Mesothelial cell of epicardium (in vitro differentiated cells): ENCODE measurements around the gene TJP2. TPM values are rescaled to one million over a fixed set of nuclear protein-coding genes. Genes with fewer than 3 reads are reported as not detected.
A peak's percentile ranks its signal among the peaks of the same experiment; 100 is the strongest.

Experiments
- DNase-seq, 2 experiments: peaks; one replicate each; pipeline ENCODE4 v3.0.0; 2021; ENCODE audit warnings: low spot score in 2 of 2; ENCODE audit not compliant: unreplicated experiment in 2 of 2
- H3K27ac Mint-ChIP-seq: 2 replicates; pipeline ENCODE4 v1.8.0; 2021; ENCODE audit warnings: mixed read lengths
- H3K27me3 Mint-ChIP-seq: 2 replicates; pipeline ENCODE4 v1.8.0; 2021; ENCODE audit warnings: low read depth, mixed read lengths
- H3K36me3 Mint-ChIP-seq: 2 replicates; pipeline ENCODE4 v1.8.0; 2021; ENCODE audit warnings: mixed read lengths
- H3K4me1 Mint-ChIP-seq: 2 replicates; pipeline ENCODE4 v1.8.0; 2021; ENCODE audit warnings: mixed read lengths
- H3K4me3 Mint-ChIP-seq: 2 replicates; pipeline ENCODE4 v1.8.0; 2021; ENCODE audit warnings: mild to moderate bottlenecking, moderate library complexity, mixed read lengths
- H3K9me3 Mint-ChIP-seq: 2 replicates; pipeline ENCODE4 v1.8.0; 2021; ENCODE audit warnings: mixed read lengths
- CTCF ChIP-seq: fragments of 200-600 bp; sonication (generic); IDR thresholded peaks from one replicate; pipeline ENCODE4 v1.5.0; 2021; ENCODE audit warnings: antibody characterized with exemption; ENCODE audit not compliant: unreplicated experiment
- total RNA-seq: library from RNA; stranded (reverse); gene quantifications from 3 replicates; pipeline ENCODE4 v1.2.1, GENCODE V29; 2021

Gene TJP2
- total RNA-seq, 1 donor from 2014 or later = 58.0 TPM

GRCh38 chr9:69246629-69247028 lies 72.6 kb downstream of the TJP2 start:
- Mint-ChIP-seq H3K27ac (no peak overlapping the region), H3K4me3 (no peak overlapping the region), H3K9me3 (no peaks in the 10 kb centered on the region), H3K27me3 (no peaks in the 10 kb centered on the region), H3K4me1 (no peaks in the 10 kb centered on the region), H3K36me3 (peaks cover 28% of the 10 kb centered on the region)
- TF ChIP-seq CTCF = no peak
- DNase-seq = no peak

GRCh38 chr9:69248005-69248404 lies 73.9 kb downstream of the TJP2 start:
- TF ChIP-seq CTCF = no peak
- Mint-ChIP-seq H3K9me3 (no peaks in the 10 kb centered on the region), H3K4me1 (peaks cover 3% of the 10 kb centered on the region), H3K36me3 (peaks cover 34% of the 10 kb centered on the region), H3K27ac (no peak overlapping the region), H3K27me3 (no peaks in the 10 kb centered on the region), H3K4me3 (no peak overlapping the region)
- DNase-seq = no peak

- Mint-ChIP-seq H3K27me3 (no peaks in the 10 kb centered on the region), H3K4me3 (no peak overlapping the region), H3K27ac (no peak overlapping the region), H3K36me3 (peaks cover 32% of the 10 kb centered on the region), H3K9me3 (no peaks in the 10 kb centered on the region), H3K4me1 (peaks cover 3% of the 10 kb centered on the region)
- TF ChIP-seq CTCF = no peak
- DNase-seq = no peak
These were observed 75.3 kb downstream of the TJP2 start for GRCh38 chr9:69249337-69249736.

- H3K27me3 Mint-ChIP-seq = no peaks in the 10 kb centered on the region
- no peak overlapping the region for H3K27ac Mint-ChIP-seq
- H3K36me3 Mint-ChIP-seq = peaks cover 32% of the 10 kb centered on the region
- no peak overlapping the region for H3K4me3 Mint-ChIP-seq
- peaks cover 3% of the 10 kb centered on the region for H3K4me1 Mint-ChIP-seq
- no peak for DNase-seq
- no peak for TF ChIP-seq CTCF
- no peaks in the 10 kb centered on the region for H3K9me3 Mint-ChIP-seq
These were observed 76.6 kb downstream of the TJP2 start for GRCh38 chr9:69250681-69251080.

- peaks cover 34% of the 10 kb centered on the region for H3K36me3 Mint-ChIP-seq
- H3K27me3 Mint-ChIP-seq = no peaks in the 10 kb centered on the region
- peaks cover 3% of the 10 kb centered on the region for H3K4me1 Mint-ChIP-seq
- DNase-seq = no peak
- H3K27ac Mint-ChIP-seq = peak overlapping the region; percentile 14
- no peaks in the 10 kb centered on the region for H3K9me3 Mint-ChIP-seq
- no peak for TF ChIP-seq CTCF
- H3K4me3 Mint-ChIP-seq = no peak overlapping the region
These were observed 78.4 kb downstream of the TJP2 start for GRCh38 chr9:69252436-69252835.

- Mint-ChIP-seq H3K4me3 (no peak overlapping the region), H3K27ac (peak overlapping the region; percentile 47)
These were observed 79.0 kb downstream of the TJP2 start for GRCh38 chr9:69253057-69253456.

More at GRCh38 chr9:69253057-69253456, 79.0 kb downstream of the TJP2 start:
- H3K9me3 Mint-ChIP-seq = no peaks in the 10 kb centered on the region
- no peaks in the 10 kb centered on the region for H3K27me3 Mint-ChIP-seq
- H3K36me3 Mint-ChIP-seq = peaks cover 27% of the 10 kb centered on the region
- peaks cover 3% of the 10 kb centered on the region for H3K4me1 Mint-ChIP-seq
- DNase-seq = no peak
- TF ChIP-seq CTCF = no peak
